AG04449 (cell line): ENCODE data around the gene CTNNA2.

Experiments used
- CTCF ChIA-PET: fragments of 350-600 bp; formaldehyde crosslinking; extraction: SDS; loops from one replicate; lab custom pipeline; 2021; ENCODE audit warnings: antibody characterized with exemption; lab: Yijun Ruan, JAX
- POLR2A ChIA-PET: fragments of 400-600, 350-600 bp; formaldehyde crosslinking; extraction: SDS; loops from one replicate; lab custom pipeline; 2020; ENCODE audit warnings: antibody characterized with exemption, inconsistent platforms; lab: Yijun Ruan, JAX
- DNase-seq: peaks from one replicate; pipeline ENCODE4 v3.0.0-alpha.2; 2010; ENCODE audit warnings: low read depth, low spot score
- H3K4me3 ChIP-seq: 2 replicates; pipeline ENCODE4 v1.5.1; 2011; ENCODE audit warnings: low read depth, mild to moderate bottlenecking, control low read depth, low read length
- TF ChIP-seq, protein P1 (sequence below): IDR thresholded peaks from one replicate; pipeline ENCODE4 v1.5.1; 2011; ENCODE audit warnings: mild to moderate bottlenecking, moderate library complexity, low read length, control low read depth, inconsistent platforms; ENCODE audit not compliant: insufficient read depth; ENCODE audit errors: missing control alignments

CTNNA2 gene

DNA sequence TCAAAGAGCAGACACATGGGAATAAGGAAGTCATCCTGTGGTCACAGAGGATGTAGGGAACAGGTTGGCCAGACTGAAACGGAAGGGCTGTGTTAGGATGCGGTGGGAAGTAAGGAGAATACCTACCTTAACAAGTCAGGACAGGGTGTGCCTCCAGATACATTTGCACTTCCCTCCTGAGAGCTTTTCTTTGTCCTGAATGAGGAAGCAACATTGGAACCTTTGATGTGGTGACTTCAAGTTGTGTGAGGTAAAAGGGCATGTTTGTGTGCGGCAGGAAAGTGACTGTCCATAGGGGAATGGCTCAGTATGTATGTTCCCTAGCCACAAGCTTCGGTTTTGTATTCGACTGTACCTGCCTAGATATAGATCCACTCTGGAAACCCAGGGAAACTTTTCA, 816.6 kb downstream of the CTNNA2 start:
- DNase-seq = no peak
- ChIA-PET CTCF (interaction anchor here (0.9 to 2.0 kb wide), 2 partner anchors 169 to 173 kb away, joined by 3 to 7 read pairs; no protein-coding TSS in a partner anchor), POLR2A (no interaction called here)
- TF ChIP-seq, protein P1, sequence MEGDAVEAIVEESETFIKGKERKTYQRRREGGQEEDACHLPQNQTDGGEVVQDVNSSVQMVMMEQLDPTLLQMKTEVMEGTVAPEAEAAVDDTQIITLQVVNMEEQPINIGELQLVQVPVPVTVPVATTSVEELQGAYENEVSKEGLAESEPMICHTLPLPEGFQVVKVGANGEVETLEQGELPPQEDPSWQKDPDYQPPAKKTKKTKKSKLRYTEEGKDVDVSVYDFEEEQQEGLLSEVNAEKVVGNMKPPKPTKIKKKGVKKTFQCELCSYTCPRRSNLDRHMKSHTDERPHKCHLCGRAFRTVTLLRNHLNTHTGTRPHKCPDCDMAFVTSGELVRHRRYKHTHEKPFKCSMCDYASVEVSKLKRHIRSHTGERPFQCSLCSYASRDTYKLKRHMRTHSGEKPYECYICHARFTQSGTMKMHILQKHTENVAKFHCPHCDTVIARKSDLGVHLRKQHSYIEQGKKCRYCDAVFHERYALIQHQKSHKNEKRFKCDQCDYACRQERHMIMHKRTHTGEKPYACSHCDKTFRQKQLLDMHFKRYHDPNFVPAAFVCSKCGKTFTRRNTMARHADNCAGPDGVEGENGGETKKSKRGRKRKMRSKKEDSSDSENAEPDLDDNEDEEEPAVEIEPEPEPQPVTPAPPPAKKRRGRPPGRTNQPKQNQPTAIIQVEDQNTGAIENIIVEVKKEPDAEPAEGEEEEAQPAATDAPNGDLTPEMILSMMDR = no peak
- no peak overlapping the region for H3K4me3 ChIP-seq

- ChIA-PET CTCF (interaction anchor here (0.9 to 2.0 kb wide), 2 partner anchors 168 to 171 kb away, joined by 3 to 7 read pairs; no protein-coding TSS in a partner anchor), POLR2A (no interaction called here)
- DNase-seq = no peak
- TF ChIP-seq, protein P1 = no peak
- no peak overlapping the region for H3K4me3 ChIP-seq
Measured at GRCh38 chr2:80330527-80331450, 817.9 kb downstream of the CTNNA2 start.

GRCh38 chr2:80333886-80334285, 821.0 kb downstream of the CTNNA2 start:
- DNase-seq = no peak
- H3K4me3 ChIP-seq = no peak overlapping the region
- ChIA-PET CTCF (no interaction called here), POLR2A (no interaction called here)
- TF ChIP-seq, protein P1 = no peak

GRCh38 chr2:80335411-80335810, 822.6 kb downstream of the CTNNA2 start:
- ChIA-PET CTCF (no interaction called here), POLR2A (no interaction called here)
- TF ChIP-seq, protein P1 = no peak
- DNase-seq = no peak
- H3K4me3 ChIP-seq = no peak overlapping the region

- TF ChIP-seq, protein P1 = no peak
- ChIA-PET POLR2A (no interaction called here), CTCF (no interaction called here)
- DNase-seq = no peak
- H3K4me3 ChIP-seq = no peak overlapping the region
Measured at GRCh38 chr2:80338794-80339193, 825.9 kb downstream of the CTNNA2 start.

GRCh38 chr2:80340022-80340421, 827.2 kb downstream of the CTNNA2 start:
- ChIA-PET POLR2A (no interaction called here), CTCF (interaction anchor here (1.1 kb wide), 1 partner anchor 15 kb away, joined by 5 read pairs; no protein-coding TSS in a partner anchor)
- DNase-seq = no peak
- no peak overlapping the region for H3K4me3 ChIP-seq
- TF ChIP-seq, protein P1 = no peak
